Right lobe of liver (tissue), 6 donors: ENCODE measurements around the gene TMEM42. TPM values are rescaled to one million over a fixed set of nuclear protein-coding genes. Genes with fewer than 3 reads are reported as not detected.

ENCODE experiments used
- ATAC-seq, 4 donors: fragments of 200-7000 bp; cut with Tn5 transposase; one replicate each; pipeline ENCODE4 v1.9.1; 2020; ENCODE audit warnings: mild to moderate bottlenecking in 4 of 4, moderate library complexity in 4 of 4
- DNase-seq, 3 donors: peaks; one replicate each; pipeline ENCODE4 v3.0.0-alpha.2; 2020
- H3K27ac ChIP-seq, 3 donors: fragments of 200-600 bp; one replicate each; pipeline ENCODE4 v1.8.0; 2022
- H3K27me3 ChIP-seq, 2 donors: fragments of 200-600 bp; one replicate each; pipeline ENCODE4 v1.8.0; 2022
- H3K36me3 ChIP-seq, 4 donors: fragments of 200-600 bp; sonication (generic) in 1 of 4; one replicate each; pipeline versions ENCODE4 v1.5.1 to v1.8.0; 2017 to 2022; ENCODE audit warnings: control low read depth in 1 of 4
- H3K4me1 ChIP-seq, 4 donors: fragments of 200-600 bp; sonication (generic) in 1 of 4; one replicate each; pipeline versions ENCODE4 v1.5.1 to v1.8.0; 2017 to 2022; ENCODE audit warnings: control low read depth in 1 of 4
- H3K4me3 ChIP-seq, 3 donors: fragments of 200-600 bp; one replicate each; pipeline ENCODE4 v1.8.0; 2022
- H3K9me3 ChIP-seq, 4 donors: fragments of 200-600 bp; sonication (generic) in 1 of 4; one replicate each; pipeline versions ENCODE4 v1.5.1 to v1.8.0; 2017 to 2022; ENCODE audit warnings: control low read depth in 1 of 4
- CTCF ChIP-seq, 4 donors: fragments of 200-600 bp in 3 of 4; fragments of 450-650 bp in 1 of 4; IDR thresholded peaks; one replicate each; pipeline versions ENCODE4 v1.5.1 to v1.8.0; 2016 to 2022; ENCODE audit warnings: antibody characterized with exemption in 4 of 4, mild to moderate bottlenecking in 2 of 4
- POLR2A ChIP-seq: fragments of 450-650 bp; IDR thresholded peaks from one replicate; pipeline ENCODE4 v1.6.1; 2017; ENCODE audit warnings: antibody characterized with exemption, mild to moderate bottlenecking
- WGBS: methylation state at CpG from one replicate; pipeline ENCODE4 v1.1.6; 2018; ENCODE audit warnings: low coverage, low lambda C conversion rate; ENCODE audit not compliant: insufficient coverage; ENCODE audit errors: missing lambda C conversion rate; 5-methylcytosine and 5-hydroxymethylcytosine counted together
- intact Hi-C, 2 donors: fragments of 100-400 bp; cut with DNase I; formaldehyde crosslinking; loops; one replicate each; pipeline versions ENCODE4 v1.11.2 to v1.14.1; 2022
- microRNA counts: library from miRNA; unstranded; fragments of <30 nt; microRNA quantifications from one replicate; lab custom pipeline; 2016
- total RNA-seq, 6 experiments: library from RNA; depleted of rRNA in 2 of 6; stranded (reverse); fragments of >200 nt in 2 of 6; fragmentation: NEBNext Ultra II Directional in 3 of 6; extraction: Animal tissue kit (Norgen Biotek cat#: 25700) in 3 of 6; gene quantifications; one replicate each; pipeline versions ENCODE4 v1.1.0 to v1.2.4, GENCODE V29; 2016 to 2023
- donor health status: DM: no; HTN: yes; CAD: no.
- donor health status: DM: no; HTN: no; CAD: no.
- donor health status: DM: no; HTN: no; CAD: no.
- donor health status: DM: no; HTN: yes; CAD: no.
- donor health status: DM: no; HTN: yes; CAD: no.

The TMEM42 gene
- total RNA-seq, 6 experiments from 2014 or later, result 4.9 to 10.9 (median 8.4) TPM

GRCh38 chr3:44914936-44915335, 53.2 kb downstream of the TMEM42 start:
- DNase-seq (no peak), ATAC-seq (peak; percentile 60 to 71 (median 66))
- Histone ChIP-seq H3K9me3 (no peaks in the 10 kb centered on the region), H3K27ac (no peak overlapping the region), H3K4me1 (no peaks in the 10 kb centered on the region), H3K36me3 (no peaks in the 10 kb centered on the region), H3K4me3 (no peak overlapping the region), H3K27me3 (no peaks in the 10 kb centered on the region)
- intact Hi-C loops, result loop anchor here in 1 of 2 donors (5.0 kb wide), 1 partner anchor 383 kb away; no protein-coding TSS in a partner anchor
- WGBS, result 64% methylated on average over 4 of the region's 4 CpGs
- peak in 3 of 4 donors; percentile 9 to 34 (median 21) for TF ChIP-seq CTCF (IDR thresholded peaks at IDR 0.05)
- TF ChIP-seq POLR2A, result no peak

MicroRNAs within 50 kb of the gene (microRNA counts, 767-probe panel; counts per million panel counts)
- microRNA hsa-miR-564 (lab: Ali Mortazavi, UCI), result 237 counts per million

Other genes with a start within 250 kb of the TMEM42 start
- 1 to 10 TPM; 4.4 to 9.5 (median 6.9) TPM for gene ZNF197, start 236.9 kb upstream of the TMEM42 start, total RNA-seq
- gene ZNF35, start 213.2 kb upstream of the TMEM42 start, total RNA-seq, result 1 to 10 TPM; 1.6 to 3.0 (median 2.1) TPM
- 1 to 10 TPM in 4 of 6 experiments, under 1 TPM in 2; 0.50 to 1.7 (median 1.1) TPM for gene ZNF502, start 149.3 kb upstream of the TMEM42 start, total RNA-seq
- gene ZNF501, start 132.3 kb upstream of the TMEM42 start, total RNA-seq, result 1 to 10 TPM in 3 of 6 experiments, under 1 TPM in 3; 0.43 to 1.2 (median 0.87) TPM
- gene KIAA1143, start 100.3 kb upstream of the TMEM42 start, total RNA-seq, result 10 to 100 TPM in 1 of 6 experiments, 1 to 10 TPM in 5; 7.2 to 11.6 (median 8.5) TPM
- under 1 TPM; 0.09 to 0.51 (median 0.22) TPM for gene KIF15, start 100.1 kb upstream of the TMEM42 start, total RNA-seq
- not detected for gene TGM4, start 12.7 kb downstream of the TMEM42 start, total RNA-seq
- gene ZDHHC3, start 114.3 kb downstream of the TMEM42 start, total RNA-seq, result 10 to 100 TPM; 27.5 to 36.7 (median 32.0) TPM
- 10 to 100 TPM; 15.1 to 25.7 (median 15.9) TPM for gene EXOSC7, start 114.3 kb downstream of the TMEM42 start, total RNA-seq
- gene CLEC3B, start 164.4 kb downstream of the TMEM42 start, total RNA-seq, result 10 to 100 TPM; 14.4 to 22.1 (median 19.6) TPM